Psoas muscle (tissue), 8 donors: ENCODE data around the gene FAR1. TPM values are rescaled to one million over a fixed set of nuclear protein-coding genes. Genes with fewer than 3 reads are reported as not detected.
"Not testable (repeated sequence)": the region's sequence is repeated elsewhere in the genome, so short reads cannot be mapped to it uniquely, and the experiment has no call there.

Experiments used
- ATAC-seq, 4 donors: fragments of 200-7000 bp; cut with Tn5 transposase; one replicate each; pipeline ENCODE4 v1.9.1; 2020; ENCODE audit warnings: moderate library complexity in 3 of 4, mild to moderate bottlenecking in 2 of 4
- DNase-seq, 2 donors: peaks; one replicate each; pipeline ENCODE4 v3.0.0-alpha.2; 2020
- H3K27ac ChIP-seq: fragments of 200-600 bp; one replicate; pipeline ENCODE4 v1.8.0; 2022
- H3K27me3 ChIP-seq, 3 donors: fragments of 200-600 bp in 1 of 3; one replicate each; pipeline versions ENCODE4 v1.6.1 to v1.8.0; 2013 to 2022; ENCODE audit warnings: low read length in 2 of 3, mild to moderate bottlenecking in 2 of 3, moderate library complexity in 1 of 3; ENCODE audit not compliant: insufficient read depth in 3 of 3
- H3K36me3 ChIP-seq, 2 donors: fragments of 200-600 bp in 1 of 2; one replicate each; pipeline versions ENCODE4 v1.6.1 to v1.8.0; 2013 to 2022; ENCODE audit warnings: low read depth in 1 of 2, mild to moderate bottlenecking in 1 of 2, moderate library complexity in 1 of 2; ENCODE audit not compliant: insufficient read depth in 1 of 2
- H3K4me1 ChIP-seq: fragments of 200-600 bp; one replicate; pipeline ENCODE4 v1.8.0; 2022
- H3K4me3 ChIP-seq: fragments of 200-600 bp; one replicate; pipeline ENCODE4 v1.8.0; 2022; ENCODE audit warnings: mild to moderate bottlenecking
- H3K9me3 ChIP-seq: fragments of 200-600 bp; one replicate; pipeline ENCODE4 v1.8.0; 2022
- WGBS, 3 donors: extraction: QIAGEN DNeasy Blood & Tissue Kit; methylation state at CpG; one replicate each; pipeline versions ENCODE4 v1.1.6 to v1.1.7; 2013; 5-methylcytosine and 5-hydroxymethylcytosine counted together
- intact Hi-C, 2 donors: fragments of 100-400 bp; cut with DNase I; formaldehyde crosslinking; loops; one replicate each; pipeline versions ENCODE4 v1.11.0 to v1.14.2; 2022
- polyA plus RNA-seq, 3 donors: library from polyadenylated mRNA; stranded (reverse); fragments of 200-250 nt; gene quantifications; one replicate each; pipeline ENCODE4 v1.2.3, GENCODE V29; 2013
- total RNA-seq, 4 donors: library from RNA; stranded (reverse); fragmentation: NEBNext Ultra II Directional in 2 of 4; extraction: Animal tissue kit (Norgen Biotek cat#: 25700) in 2 of 4; gene quantifications; one replicate each; pipeline versions ENCODE4 v1.2.1 to v1.2.4, GENCODE V29; 2021 to 2023
- TF ChIP-seq, protein P1 (sequence below): fragments of 200-600 bp; IDR thresholded peaks from one replicate; pipeline ENCODE4 v1.8.0; 2022; ENCODE audit warnings: antibody characterized with exemption
- donor health status: healthy with polysubstance abuse.
- donor health status: DM: no; HTN: no; CAD: no; lungs with moderate emphysema.
- donor health status: Bipolar disorder and iron deficiency.
- donor health status: healthy.
- donor health status: DM: yes; HTN: yes; CAD: no.
- donor health status: DM: no; HTN: no; CAD: no.
- donor health status: DM: no; HTN: no; CAD: no.
- donor health status: DM: yes; HTN: yes; CAD: no.

The FAR1 gene
- total and polyA plus RNA-seq, 7 donors: 10.2 to 35.4 (median 23.8) TPM

DNA sequence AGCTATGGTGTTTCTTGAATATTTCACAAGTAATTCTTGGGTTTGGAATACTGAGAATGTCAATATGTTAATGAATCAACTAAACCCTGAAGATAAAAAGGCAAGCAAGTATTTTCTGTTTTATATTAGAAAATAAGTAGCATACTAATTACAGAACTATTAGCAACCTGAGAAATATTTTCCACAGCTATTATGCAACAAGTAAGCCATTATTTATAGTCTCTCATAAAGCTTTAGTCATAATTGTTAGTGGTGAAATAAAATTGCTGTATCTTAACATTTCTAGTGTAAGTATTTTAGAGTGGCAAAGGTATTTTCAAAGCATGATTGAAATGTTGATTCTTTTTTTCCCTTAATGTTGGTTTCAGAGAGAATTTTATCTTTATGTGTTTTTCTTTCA lies 53.3 kb downstream of the FAR1 start:
- Histone ChIP-seq H3K9me3 (no peaks in the 10 kb centered on the region), H3K4me1 (peaks cover 12% of the 10 kb centered on the region), H3K36me3 (peaks cover 3 to 50% of the 10 kb centered on the region in 2 donors), H3K27me3 (no peaks in the 10 kb centered on the region), H3K27ac (no peak overlapping the region), H3K4me3 (no peak overlapping the region)
- TF ChIP-seq, protein P1, sequence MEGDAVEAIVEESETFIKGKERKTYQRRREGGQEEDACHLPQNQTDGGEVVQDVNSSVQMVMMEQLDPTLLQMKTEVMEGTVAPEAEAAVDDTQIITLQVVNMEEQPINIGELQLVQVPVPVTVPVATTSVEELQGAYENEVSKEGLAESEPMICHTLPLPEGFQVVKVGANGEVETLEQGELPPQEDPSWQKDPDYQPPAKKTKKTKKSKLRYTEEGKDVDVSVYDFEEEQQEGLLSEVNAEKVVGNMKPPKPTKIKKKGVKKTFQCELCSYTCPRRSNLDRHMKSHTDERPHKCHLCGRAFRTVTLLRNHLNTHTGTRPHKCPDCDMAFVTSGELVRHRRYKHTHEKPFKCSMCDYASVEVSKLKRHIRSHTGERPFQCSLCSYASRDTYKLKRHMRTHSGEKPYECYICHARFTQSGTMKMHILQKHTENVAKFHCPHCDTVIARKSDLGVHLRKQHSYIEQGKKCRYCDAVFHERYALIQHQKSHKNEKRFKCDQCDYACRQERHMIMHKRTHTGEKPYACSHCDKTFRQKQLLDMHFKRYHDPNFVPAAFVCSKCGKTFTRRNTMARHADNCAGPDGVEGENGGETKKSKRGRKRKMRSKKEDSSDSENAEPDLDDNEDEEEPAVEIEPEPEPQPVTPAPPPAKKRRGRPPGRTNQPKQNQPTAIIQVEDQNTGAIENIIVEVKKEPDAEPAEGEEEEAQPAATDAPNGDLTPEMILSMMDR: no peak
- ATAC-seq (peak in 1 of 4 donors; percentile 57), DNase-seq (no peak)
- intact Hi-C loops: no loop called here

DNA sequence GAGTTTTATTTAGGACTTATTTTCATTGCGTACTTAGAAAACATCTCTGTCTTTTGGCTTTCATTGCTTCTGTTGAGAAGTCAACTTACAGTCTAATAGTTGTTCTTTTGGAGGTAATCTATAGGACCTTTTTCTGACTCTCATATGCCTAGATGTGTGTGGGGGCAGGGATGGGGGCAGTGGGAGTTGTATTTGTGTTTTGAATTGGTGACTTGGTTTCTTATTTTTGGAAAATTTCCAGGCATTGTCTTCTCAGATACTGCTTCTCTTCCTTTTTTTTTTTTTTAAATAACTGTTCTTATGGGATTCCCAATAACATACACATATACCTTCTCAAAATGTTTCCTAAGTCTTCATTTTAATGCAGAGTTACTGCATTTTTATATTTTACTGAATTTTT lies 58.0 kb downstream of the FAR1 start:
- Histone ChIP-seq H3K27me3 (no peaks in the 10 kb centered on the region), H3K4me1 (peaks cover 5% of the 10 kb centered on the region), H3K9me3 (no peaks in the 10 kb centered on the region), H3K36me3 (peaks cover 3 to 53% of the 10 kb centered on the region in 2 donors), H3K4me3 (no peak overlapping the region), H3K27ac (no peak overlapping the region)
- TF ChIP-seq, protein P1: no peak
- DNase-seq (no peak), ATAC-seq (no peak)
- WGBS, 3 donors: 96 to 99% (median 97%) methylated on average over 1 of the region's 1 CpG
- intact Hi-C loops: no loop called here

DNA sequence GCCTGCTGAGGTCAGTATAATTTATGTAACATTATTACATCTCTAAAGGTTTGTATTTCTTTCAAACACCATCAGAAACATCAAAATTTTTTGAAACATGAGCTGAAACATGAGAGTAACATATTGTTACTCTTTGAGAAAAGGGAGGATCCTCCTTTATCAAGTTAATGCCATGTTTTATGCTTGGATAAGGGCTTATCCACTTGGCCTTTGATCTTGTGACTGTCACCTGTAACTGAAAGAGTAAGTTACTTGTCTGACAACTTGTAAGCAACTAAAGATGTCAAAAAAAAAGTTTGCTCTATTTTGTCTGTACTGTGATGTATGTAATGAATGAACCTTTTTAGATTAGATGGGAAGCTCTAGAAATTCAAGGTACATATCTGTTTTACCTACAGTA lies 59.6 kb downstream of the FAR1 start:
- Histone ChIP-seq H3K27ac (no peak overlapping the region), H3K9me3 (no peaks in the 10 kb centered on the region), H3K27me3 (no peaks in the 10 kb centered on the region), H3K36me3 (peaks cover 0 to 47% of the 10 kb centered on the region in 2 donors), H3K4me3 (no peak overlapping the region), H3K4me1 (no peaks in the 10 kb centered on the region)
- TF ChIP-seq, protein P1: no peak
- DNase-seq: no peak
- intact Hi-C loops: no loop called here
- ATAC-seq: no peak

DNA sequence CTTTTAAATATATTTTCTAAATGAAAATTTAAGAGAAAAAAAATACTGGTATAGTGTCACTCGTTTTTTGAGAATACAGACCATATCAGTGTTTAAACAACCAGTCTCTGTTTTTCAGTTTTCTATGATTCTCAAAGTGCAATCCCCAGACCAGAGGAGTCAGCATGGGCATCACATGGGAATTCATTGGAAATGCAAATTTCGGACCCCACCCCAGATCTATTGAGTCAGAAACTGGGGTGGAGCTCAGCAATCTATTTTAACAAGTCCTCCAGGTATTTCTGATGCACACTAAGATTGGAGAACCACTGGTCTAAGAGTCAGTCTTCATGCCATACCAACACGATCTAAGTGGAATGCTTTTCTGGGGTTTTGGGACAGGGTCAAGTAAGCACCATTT lies 66.1 kb downstream of the FAR1 start:
- peaks cover 0 to 13% of the 10 kb centered on the region in 2 donors for H3K36me3 ChIP-seq
- no peak overlapping the region for H3K4me3 ChIP-seq
- H3K9me3 ChIP-seq: no peaks in the 10 kb centered on the region
- TF ChIP-seq, protein P1: no peak
- no peaks in the 10 kb centered on the region for H3K4me1 ChIP-seq
- no peak for ATAC-seq
- no peak overlapping the region for H3K27ac ChIP-seq
- 89 to 96% (median 94%) methylated on average over 3 of the region's 3 CpGs for WGBS, 3 donors
- no peaks in the 10 kb centered on the region for H3K27me3 ChIP-seq
- intact Hi-C loops: no loop called here
- DNase-seq: no peak

DNA sequence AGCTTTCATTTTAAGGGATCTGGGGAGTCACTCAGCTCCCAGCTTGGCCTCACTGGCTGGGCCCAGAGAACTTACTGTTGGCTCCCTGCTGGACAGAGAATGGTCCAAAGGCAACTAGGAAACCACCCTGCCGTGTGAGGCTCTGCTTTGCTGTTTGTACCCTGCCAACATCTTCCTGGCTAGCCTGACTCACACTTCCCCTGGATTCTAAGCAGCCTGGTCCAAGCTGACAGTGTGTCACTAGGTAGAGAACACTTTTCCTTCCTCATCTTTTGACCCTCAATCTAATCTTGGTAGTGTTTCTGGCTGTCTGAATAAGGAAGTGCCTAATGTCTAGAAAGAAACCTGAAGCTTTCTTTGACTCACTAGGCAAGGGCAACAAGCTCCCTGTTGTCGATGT lies 76.7 kb downstream of the FAR1 start:
- DNase-seq (no peak), ATAC-seq (no peak)
- peaks cover 0 to 5% (median 0%) of the 10 kb centered on the region in 3 donors for H3K27me3 ChIP-seq
- intact Hi-C loops: no loop called here
- H3K9me3 ChIP-seq: no peaks in the 10 kb centered on the region
- H3K4me3 ChIP-seq: no peak overlapping the region
- TF ChIP-seq, protein P1: no peak
- WGBS, 3 donors: 24 to 56% (median 53%) methylated on average over 2 of the region's 2 CpGs
- H3K36me3 ChIP-seq: no peaks in the 10 kb centered on the region
- H3K27ac ChIP-seq: no peak overlapping the region
- no peaks in the 10 kb centered on the region for H3K4me1 ChIP-seq

DNA sequence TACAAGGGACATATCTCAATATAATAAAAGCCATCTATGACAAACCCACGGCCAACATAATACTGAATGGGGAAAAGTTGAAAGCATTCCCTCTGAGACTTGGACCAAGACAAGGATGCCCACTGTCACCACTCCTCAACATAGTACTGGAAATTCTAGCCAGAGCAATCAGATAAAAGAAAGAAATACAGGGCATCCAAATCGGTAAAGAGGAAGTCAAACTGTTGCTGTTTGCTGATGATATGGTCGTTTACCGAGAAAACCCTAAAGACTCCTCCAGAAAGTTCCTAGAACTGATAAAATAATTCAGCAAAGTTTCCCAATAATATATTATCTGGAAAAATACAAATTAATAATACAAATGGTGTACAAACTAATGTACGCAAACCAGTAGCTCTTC lies 84.8 kb downstream of the FAR1 start:
- H3K9me3 ChIP-seq, H3K36me3 ChIP-seq, H3K4me3 ChIP-seq, intact Hi-C loops, H3K27me3 ChIP-seq, DNase-seq, ATAC-seq, H3K4me1 ChIP-seq, H3K27ac ChIP-seq: not testable (repeated sequence)
- WGBS, 3 donors: 86 to 93% (median 91%) methylated on average over 5 of the region's 5 CpGs
